ENCODE data around the gene LPO. TPM values are rescaled to one million over a fixed set of nuclear protein-coding genes. Genes with fewer than 3 reads are reported as not detected.

The LPO gene
- total and polyA plus RNA-seq, 2 donors from 2014 or later: not detected

- Histone ChIP-seq H3K4me3 (ENCODE audit: low read length in 3 of 3) (no peak overlapping the region), H3K9me3 (ENCODE audit: control insufficient read depth in 2 of 3, insufficient read depth in 1 of 3, low read length in 3 of 3) (no peaks in the 10 kb centered on the region), H3K27me3 (ENCODE audit: control insufficient read depth, insufficient read depth, low read length) (peaks cover 2% of the 10 kb centered on the region), H3K9ac (ENCODE audit: low read length in 3 of 3) (no peak overlapping the region), H3K4me1 (ENCODE audit: control insufficient read depth in 2 of 3, insufficient read depth in 2 of 3, low read depth in 1 of 3, low read length in 3 of 3) (no peaks in the 10 kb centered on the region), H3K36me3 (ENCODE audit: control insufficient read depth in 2 of 3, insufficient read depth in 3 of 3, low read length in 3 of 3) (no peaks in the 10 kb centered on the region), H3K27ac (ENCODE audit: low read depth in 2 of 2, low read length in 2 of 2) (no peak overlapping the region)
- DNase-seq (no peak), FAIRE-seq (no peak)
- no peak for TF ChIP-seq CTCF (IDR thresholded peaks at IDR 0.05; ENCODE audit: borderline replicate concordance, extremely low read depth, insufficient read depth)
- intact Hi-C loops (cut with DNase I): no loop called here
These were observed 41.8 kb upstream of the LPO start for GRCh38 chr17:58196610-58197009.

- H3K27ac ChIP-seq (ENCODE audit: low read depth in 2 of 2, low read length in 2 of 2): no peak overlapping the region
- H3K4me3 ChIP-seq (ENCODE audit: low read length in 3 of 3): no peak overlapping the region
- FAIRE-seq (no peak), DNase-seq (peak in 4 of 5 donors; percentile 52 to 62 (median 60))
- H3K9ac ChIP-seq (ENCODE audit: low read length in 3 of 3): no peak overlapping the region
- intact Hi-C loops (cut with DNase I): no loop called here
- no peaks in the 10 kb centered on the region for H3K9me3 ChIP-seq (ENCODE audit: control insufficient read depth in 2 of 3, insufficient read depth in 1 of 3, low read length in 3 of 3)
- no peaks in the 10 kb centered on the region for H3K36me3 ChIP-seq (ENCODE audit: control insufficient read depth in 2 of 3, insufficient read depth in 3 of 3, low read length in 3 of 3)
- H3K27me3 ChIP-seq (ENCODE audit: control insufficient read depth, insufficient read depth, low read length): peaks cover 2% of the 10 kb centered on the region
- peak; percentile 34 for TF ChIP-seq CTCF (IDR thresholded peaks at IDR 0.05; ENCODE audit: borderline replicate concordance, extremely low read depth, insufficient read depth)
- no peaks in the 10 kb centered on the region for H3K4me1 ChIP-seq (ENCODE audit: control insufficient read depth in 2 of 3, insufficient read depth in 2 of 3, low read depth in 1 of 3, low read length in 3 of 3)
These were observed 38.3 kb upstream of the LPO start for GRCh38 chr17:58200024-58200633.

- no peak overlapping the region for H3K4me3 ChIP-seq (ENCODE audit: low read length in 3 of 3)
- no peak for TF ChIP-seq CTCF (IDR thresholded peaks at IDR 0.05; ENCODE audit: borderline replicate concordance, extremely low read depth, insufficient read depth)
- H3K9ac ChIP-seq (ENCODE audit: low read length in 3 of 3): no peak overlapping the region
- H3K9me3 ChIP-seq (ENCODE audit: control insufficient read depth in 2 of 3, insufficient read depth in 1 of 3, low read length in 3 of 3): no peaks in the 10 kb centered on the region
- H3K27ac ChIP-seq (ENCODE audit: low read depth in 2 of 2, low read length in 2 of 2): no peak overlapping the region
- no peaks in the 10 kb centered on the region for H3K4me1 ChIP-seq (ENCODE audit: control insufficient read depth in 2 of 3, insufficient read depth in 2 of 3, low read depth in 1 of 3, low read length in 3 of 3)
- peaks cover 2% of the 10 kb centered on the region for H3K27me3 ChIP-seq (ENCODE audit: control insufficient read depth, insufficient read depth, low read length)
- H3K36me3 ChIP-seq (ENCODE audit: control insufficient read depth in 2 of 3, insufficient read depth in 3 of 3, low read length in 3 of 3): peaks cover 0 to 8% (median 6%) of the 10 kb centered on the region in 3 donors
- DNase-seq (no peak), FAIRE-seq (no peak)
- intact Hi-C loops (cut with DNase I): no loop called here
These were observed 35.5 kb upstream of the LPO start for GRCh38 chr17:58202859-58203258.

- FAIRE-seq (no peak), DNase-seq (no peak)
- H3K36me3 ChIP-seq (ENCODE audit: control insufficient read depth in 2 of 3, insufficient read depth in 3 of 3, low read length in 3 of 3): peaks cover 0 to 15% (median 10%) of the 10 kb centered on the region in 3 donors
- no peak overlapping the region for H3K4me3 ChIP-seq (ENCODE audit: low read length in 3 of 3)
- no peak for TF ChIP-seq CTCF (IDR thresholded peaks at IDR 0.05; ENCODE audit: borderline replicate concordance, extremely low read depth, insufficient read depth)
- H3K9ac ChIP-seq (ENCODE audit: low read length in 3 of 3): no peak overlapping the region
- H3K9me3 ChIP-seq (ENCODE audit: control insufficient read depth in 2 of 3, insufficient read depth in 1 of 3, low read length in 3 of 3): no peaks in the 10 kb centered on the region
- no peaks in the 10 kb centered on the region for H3K27me3 ChIP-seq (ENCODE audit: control insufficient read depth, insufficient read depth, low read length)
- intact Hi-C loops (cut with DNase I): no loop called here
- H3K4me1 ChIP-seq (ENCODE audit: control insufficient read depth in 2 of 3, insufficient read depth in 2 of 3, low read depth in 1 of 3, low read length in 3 of 3): peaks cover 0 to 2% (median 0%) of the 10 kb centered on the region in 3 donors
- H3K27ac ChIP-seq (ENCODE audit: low read depth in 2 of 2, low read length in 2 of 2): no peak overlapping the region
These were observed 33.6 kb upstream of the LPO start for GRCh38 chr17:58204796-58205195.

All from kidney (tissue), 14 donors.